Activated CD8-positive, alpha-beta memory T cell treated with anti-CD3 and anti-CD28 coated beads for 1 hour (primary cell): Measurements from ENCODE around the gene TFIP11.

Experiments
- DNase-seq, 2 donors: peaks; one replicate each; pipeline ENCODE4 v3.0.0-alpha.2; 2020; ENCODE audit warnings: low read depth in 1 of 2; ENCODE audit errors: extremely low read depth in 1 of 2

Gene TFIP11

DNA sequence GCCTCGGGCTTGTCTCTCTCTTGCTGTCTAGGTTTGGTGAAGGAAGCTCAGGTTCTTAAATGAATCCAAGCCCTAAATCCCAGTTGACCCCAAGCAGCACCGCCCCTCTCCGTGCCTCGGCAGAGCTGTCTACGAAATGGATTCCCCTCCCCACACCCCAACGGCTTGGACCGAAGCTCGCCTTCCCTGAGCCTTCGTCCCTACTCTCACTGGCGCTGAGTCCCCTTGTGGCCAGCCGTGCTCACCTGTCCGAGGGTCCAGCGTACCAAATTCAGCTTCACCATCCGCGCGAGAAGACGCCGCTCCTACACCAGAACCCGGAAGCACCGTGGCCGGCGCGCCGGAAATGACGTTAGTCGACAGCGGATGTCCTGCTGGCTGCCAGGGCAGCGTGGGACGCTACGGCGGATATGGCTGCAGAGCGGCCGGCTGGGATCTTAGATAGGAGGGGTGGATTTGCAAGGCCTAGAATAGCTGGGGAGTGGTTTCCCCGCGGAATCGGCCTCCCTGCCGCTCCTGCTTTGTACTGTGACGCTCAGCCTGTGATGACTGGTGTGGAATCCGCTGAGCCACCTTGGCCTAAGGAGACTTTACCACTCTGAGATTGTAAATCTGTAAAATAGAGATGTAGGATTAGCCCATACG lies at the start of gene TFIP11:
TSS of gene TFIP11 (minus strand) at position 325 of the 645 bp plus-strand sequence. CDS start 2,201 bp downstream, outside the sequence.
- DNase-seq = peak; percentile 56 to 87

GRCh38 chr22:26561756-26562417 lies 49.6 kb upstream of the TFIP11 start:
- no peak for DNase-seq

- DNase-seq = no peak
These were observed 47.8 kb upstream of the TFIP11 start for GRCh38 chr22:26559961-26560575.

GRCh38 chr22:26558248-26558895 lies 46.1 kb upstream of the TFIP11 start:
- no peak for DNase-seq

DNA sequence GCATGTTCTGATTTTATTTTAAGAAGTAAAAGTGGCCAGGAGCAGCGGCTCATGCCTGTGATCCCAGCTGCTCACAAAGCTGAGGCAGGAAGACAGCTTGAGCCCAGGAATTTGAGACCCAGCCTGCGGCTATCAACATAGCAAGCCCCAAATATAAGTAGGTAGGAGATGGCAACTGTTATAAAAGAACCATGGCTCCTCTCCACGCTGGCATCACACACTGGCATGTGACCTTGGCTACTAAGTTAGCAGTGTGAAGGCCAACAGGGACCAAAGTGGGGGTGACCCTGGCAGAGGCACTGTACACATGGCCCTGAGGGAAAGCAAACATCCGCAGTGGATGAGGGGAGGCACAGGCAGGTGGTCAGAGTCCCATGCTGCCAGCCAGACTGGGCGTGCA lies 44.6 kb upstream of the TFIP11 start:
- no peak for DNase-seq

- no peak for DNase-seq
These were observed 43.2 kb upstream of the TFIP11 start for GRCh38 chr22:26555478-26555877.

DNA sequence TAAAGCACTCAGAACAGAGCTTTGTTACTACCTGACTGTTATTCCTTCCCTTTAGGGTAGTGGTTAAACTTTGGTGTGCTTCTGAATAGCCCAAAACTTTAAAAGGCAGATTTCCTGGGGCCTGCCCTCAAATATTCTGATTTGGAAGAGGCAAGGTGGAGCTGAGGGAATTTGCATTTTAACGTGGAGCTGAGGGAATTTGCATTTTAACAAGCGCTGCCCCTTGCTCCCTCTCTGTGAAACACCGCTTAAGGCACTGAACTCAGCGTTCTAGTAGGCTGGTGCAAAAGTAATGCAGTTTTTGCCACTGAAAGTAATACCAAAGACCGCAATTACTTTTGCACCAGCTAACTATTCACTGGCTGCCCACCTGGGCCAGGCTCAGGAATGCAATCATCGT lies 42.7 kb upstream of the TFIP11 start:
- no peak for DNase-seq

DNA sequence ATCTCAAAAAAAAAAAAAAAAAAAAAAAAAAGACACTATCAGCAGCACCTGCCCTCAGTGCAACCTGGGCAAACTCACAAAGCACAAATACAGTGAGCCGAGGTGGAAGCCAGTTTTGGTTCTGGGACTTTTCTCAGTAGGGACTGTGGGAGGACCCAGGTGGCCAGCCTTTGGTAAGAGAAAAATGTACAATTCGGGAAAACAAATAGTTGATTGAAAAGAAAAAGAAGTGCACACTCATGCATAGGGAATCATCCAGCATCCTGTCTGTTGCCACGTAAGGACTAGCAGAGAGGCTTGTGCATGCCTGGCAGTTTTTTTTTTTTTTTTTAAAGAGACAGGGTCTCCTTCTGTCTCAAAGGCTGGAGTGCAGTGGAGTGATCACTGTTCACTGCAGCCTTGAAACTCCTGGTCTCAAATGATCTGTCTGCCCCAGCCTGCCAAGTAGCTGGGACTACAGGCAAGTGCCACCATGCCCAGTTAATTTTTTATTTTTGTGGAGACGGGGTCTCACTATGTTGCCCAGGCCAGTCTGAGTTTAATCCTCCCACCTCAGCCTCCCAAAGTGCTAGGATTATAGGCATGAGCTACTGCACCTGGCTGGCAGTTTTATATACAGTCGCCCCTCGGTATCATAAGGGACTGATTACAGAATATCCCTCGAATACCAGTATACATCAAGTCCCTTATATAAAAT lies 40.9 kb upstream of the TFIP11 start:
- no peak for DNase-seq

GRCh38 chr22:26552466-26552865 lies 40.2 kb upstream of the TFIP11 start:
- DNase-seq = no peak

GRCh38 chr22:26551568-26551967 lies 39.3 kb upstream of the TFIP11 start:
- DNase-seq = no peak

GRCh38 chr22:26550498-26551033 lies 38.3 kb upstream of the TFIP11 start:
- no peak for DNase-seq

GRCh38 chr22:26549902-26550497 lies 37.7 kb upstream of the TFIP11 start:
- no peak for DNase-seq

DNA sequence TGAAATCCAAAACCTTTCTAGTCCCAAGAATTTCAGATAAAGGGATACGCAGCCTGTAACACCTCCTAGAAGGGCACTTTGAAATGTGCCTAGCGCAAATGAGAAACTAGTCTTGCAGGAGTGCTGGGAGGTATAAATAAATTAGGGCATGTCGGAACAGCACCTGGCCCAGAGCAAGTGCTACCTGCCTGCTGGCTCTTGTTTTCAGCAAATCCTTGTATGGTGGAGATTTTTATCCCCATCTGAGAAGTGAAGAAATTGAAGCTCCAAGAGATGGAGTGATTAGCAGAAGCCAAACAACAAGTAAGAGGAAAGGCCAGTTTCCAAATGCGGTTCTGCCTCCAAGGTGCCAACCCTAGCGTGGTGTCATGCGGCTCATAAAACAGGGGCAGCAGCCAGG lies 36.7 kb upstream of the TFIP11 start:
- no peak for DNase-seq

GRCh38 chr22:26548303-26548702 lies 36.0 kb upstream of the TFIP11 start:
- DNase-seq = no peak

DNA sequence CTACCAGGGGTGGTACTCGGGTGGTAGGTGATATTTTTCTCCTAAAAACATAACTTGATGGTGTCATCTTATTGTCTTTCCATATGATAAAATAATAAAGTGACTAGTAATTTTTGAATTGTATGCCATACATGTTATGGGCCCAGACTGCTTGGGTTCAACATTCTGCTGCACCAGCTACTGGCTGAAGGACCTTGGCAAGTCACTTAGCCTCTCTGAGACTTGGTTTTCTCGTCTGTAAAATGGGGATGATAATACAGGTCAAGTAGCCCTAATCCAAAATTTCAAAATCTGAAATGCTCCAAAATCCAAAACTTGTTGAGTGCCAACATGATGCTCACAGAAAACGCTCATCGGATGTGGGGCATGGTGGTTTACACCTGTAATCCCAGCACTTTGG lies 35.6 kb upstream of the TFIP11 start:
- DNase-seq = no peak

DNA sequence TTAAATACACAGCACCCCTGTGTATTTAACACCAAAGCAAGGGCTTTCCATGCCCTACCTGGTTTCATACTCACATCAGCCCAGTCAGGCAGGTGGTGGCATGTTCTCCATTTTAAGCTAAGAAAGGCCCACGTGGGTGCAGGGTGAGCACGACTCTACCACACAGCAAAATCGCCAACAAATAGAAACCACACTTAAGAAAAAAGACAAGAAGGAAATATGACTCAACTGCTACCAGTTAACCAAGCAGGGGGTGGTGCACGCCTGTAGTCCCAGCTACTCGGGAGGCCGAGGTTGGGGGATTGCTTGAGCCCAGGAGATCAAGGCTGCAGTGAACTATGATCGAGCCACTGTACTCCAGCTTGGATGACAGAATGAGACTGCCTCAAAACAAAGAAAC lies 35.2 kb upstream of the TFIP11 start:
- DNase-seq = no peak

DNA sequence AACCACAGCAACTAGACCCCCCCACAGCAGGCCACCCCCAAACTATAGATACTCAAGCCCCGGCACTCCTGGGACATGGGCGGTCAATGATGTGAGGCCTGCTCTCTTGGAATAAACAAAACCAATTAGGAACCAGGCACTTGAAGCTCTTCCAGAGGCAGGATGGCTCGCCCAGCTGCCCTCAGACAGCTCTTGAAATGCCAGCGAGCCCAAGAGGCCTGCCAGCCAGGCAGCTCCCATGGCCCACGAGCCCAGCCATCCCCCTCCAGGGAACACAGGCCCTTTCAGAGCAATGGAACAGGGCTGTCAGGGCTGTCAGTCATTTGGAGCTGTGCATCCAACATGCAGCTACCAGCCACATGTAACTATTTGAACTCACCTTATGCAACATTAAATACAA lies 34.0 kb upstream of the TFIP11 start:
- no peak for DNase-seq

GRCh38 chr22:26545827-26546226 lies 33.6 kb upstream of the TFIP11 start:
- DNase-seq = no peak

DNA sequence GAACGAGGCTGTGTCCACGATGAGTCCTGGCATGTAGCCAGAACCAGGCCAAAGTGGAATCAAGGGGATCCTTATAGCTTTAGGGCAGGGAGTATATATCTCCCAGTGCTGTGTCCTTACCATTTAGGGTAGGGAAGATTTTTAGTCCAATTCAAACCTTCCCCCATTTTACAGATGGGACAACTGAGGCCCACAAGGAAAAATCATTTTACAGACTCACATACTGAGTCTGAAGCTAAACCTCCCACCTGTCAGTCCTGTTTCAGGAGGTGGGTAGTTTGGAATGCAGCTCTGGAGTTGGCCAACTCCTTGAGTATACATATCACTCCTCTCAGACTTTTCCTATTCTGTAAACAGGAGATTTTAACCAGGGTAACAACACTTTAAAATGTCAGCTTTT lies 33.1 kb upstream of the TFIP11 start:
- no peak for DNase-seq

GRCh38 chr22:26544489-26544888 lies 32.2 kb upstream of the TFIP11 start:
- DNase-seq = no peak

- no peak for DNase-seq
These were observed 30.6 kb upstream of the TFIP11 start for GRCh38 chr22:26542831-26543230.
